Transverse colon (tissue), 4 donors: ENCODE data around the gene ALDH16A1. TPM values are rescaled to one million over a fixed set of nuclear protein-coding genes. Genes with fewer than 3 reads are reported as not detected.

Experiments used
- DNase-seq: peaks from one replicate; pipeline ENCODE4 v3.0.0-alpha.2; 2019
- H3K27ac ChIP-seq, 4 donors: fragments of 200-600 bp; sonication (generic); 2 replicates each; pipeline ENCODE4 v1.5.1; 2016 to 2018; ENCODE audit warnings: inconsistent platforms in 4 of 4
- H3K27me3 ChIP-seq: fragments of 200-600 bp; sonication (generic); 2 replicates; pipeline ENCODE4 v1.5.1; 2017; ENCODE audit warnings: inconsistent platforms
- H3K36me3 ChIP-seq, 4 donors: fragments of 200-600 bp; sonication (generic); 2 replicates each; pipeline ENCODE4 v1.5.1; 2017 to 2019; ENCODE audit warnings: inconsistent platforms in 4 of 4
- H3K4me1 ChIP-seq, 4 donors: fragments of 200-600 bp; sonication (generic); 2 replicates each; pipeline ENCODE4 v1.5.1; 2017 to 2020; ENCODE audit warnings: inconsistent platforms in 4 of 4
- H3K4me3 ChIP-seq, 4 donors: fragments of 200-600 bp; sonication (generic); 1 replicate in 1 of 4; 2 replicates in 3 of 4; pipeline versions ENCODE4 v1.5.1 to v1.6.1; 2017 to 2019; ENCODE audit warnings: inconsistent platforms in 4 of 4
- H3K9me3 ChIP-seq, 2 donors: fragments of 200-600 bp; sonication (generic); 2 replicates each; pipeline ENCODE4 v1.5.1; 2017 to 2019; ENCODE audit warnings: inconsistent platforms in 2 of 2
- EP300 ChIP-seq: sonication (generic); formaldehyde crosslinking; IDR thresholded peaks from one replicate; pipeline ENCODE4 v1.6.1; 2017; ENCODE audit warnings: antibody characterized with exemption, low read depth
- POLR2A ChIP-seq: fragments of 450-650 bp; IDR thresholded peaks from one replicate; pipeline ENCODE4 v1.6.1; 2016; ENCODE audit warnings: antibody characterized with exemption, mild to moderate bottlenecking, moderate library complexity
- POLR2AphosphoS5 ChIP-seq, 3 donors: sonication (generic); formaldehyde crosslinking; IDR thresholded peaks; one replicate each; pipeline ENCODE4 v1.6.1; 2016; ENCODE audit warnings: antibody characterized with exemption in 3 of 3
- WGBS, 2 donors: methylation state at CpG; one replicate each; pipeline ENCODE4 v1.1.5; 2018; ENCODE audit warnings: low coverage in 1 of 2; 5-methylcytosine and 5-hydroxymethylcytosine counted together
- in situ Hi-C, 4 donors: fragments of 200-750 bp; cut with MboI; loops; one replicate each; pipeline versions ENCODE4 v1.15.0 to v1.15.1; 2017; ENCODE audit warnings: low sequenced_read_pairs in 3 of 4, low pct_ligation_motif_present in 1 of 4, low pct_unique_long_range_greater_than_20kb in 1 of 4
- intact Hi-C: fragments of 100-400 bp; cut with DNase I; formaldehyde crosslinking; loops from one replicate; pipeline ENCODE4 v1.15.1; 2023; ENCODE audit warnings: low total_unique reads
- total RNA-seq, 4 donors: library from RNA; depleted of rRNA; stranded (reverse); fragments of >200 nt; gene quantifications; one replicate each; pipeline ENCODE4 v1.1.0, GENCODE V29; 2016
- TF ChIP-seq, protein P1 (sequence below), 5 experiments: fragments of 200-600 bp in 3 of 5; fragments of 450-650 bp in 2 of 5; sonication (generic) in 3 of 5; IDR thresholded peaks; 1 replicate in 2 of 5; 2 replicates in 3 of 5; pipeline ENCODE4 v1.5.1; 2016 to 2017; ENCODE audit warnings: antibody characterized with exemption in 5 of 5, inconsistent platforms in 3 of 5, mild to moderate bottlenecking in 2 of 5, moderate library complexity in 1 of 5

The ALDH16A1 gene
- total RNA-seq, 4 donors from 2014 or later: 24.3 to 465 (median 43.1) TPM

- peak in 1 of 3 donors; percentile 11 for TF ChIP-seq POLR2AphosphoS5 (IDR thresholded peaks at IDR 0.05)
- TF ChIP-seq EP300: no peak
- intact Hi-C loops (no loop called here), in situ Hi-C loops (loop anchor here in 1 of 4 donors (25.0 kb wide), 1 partner anchor 370 kb away; the partner anchor contains the start of genes PNKP and PTOV1)
Observed at GRCh38 chr19:49492573-49493405, 39.8 kb downstream of the ALDH16A1 start.

DNA sequence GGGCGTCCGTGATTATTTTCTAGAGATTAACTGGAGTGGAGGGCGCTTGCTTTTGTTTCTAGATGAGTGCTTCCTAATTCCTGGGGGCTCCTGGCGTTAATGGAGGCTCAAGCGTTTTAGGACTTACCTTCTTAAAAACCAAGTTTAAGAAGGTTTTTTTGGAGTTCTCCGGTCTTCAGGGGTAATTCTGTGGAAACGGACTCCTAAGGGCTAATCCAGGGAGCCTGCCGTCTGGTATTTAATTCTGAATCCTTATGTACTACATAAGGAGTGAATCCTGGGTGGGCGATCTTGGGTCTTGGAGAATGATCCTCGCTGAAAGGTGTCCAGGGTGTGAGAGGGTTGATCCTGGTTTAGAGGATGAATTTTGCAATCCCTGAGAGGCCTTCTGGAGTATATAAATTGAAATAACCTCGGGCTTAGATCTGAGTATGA is 43.6 kb downstream of the ALDH16A1 start:
- in situ Hi-C loops: loop anchor here in 1 of 4 donors (25.0 kb wide), 1 partner anchor 366 kb away; the partner anchor contains the start of genes PNKP and PTOV1
- 0% methylated on average over 2 to 11 of the region's 11 CpGs for WGBS, 2 donors

More at GRCh38 chr19:49492573-49493405, 39.8 kb downstream of the ALDH16A1 start:
- Histone ChIP-seq H3K27ac (peak overlapping the region; percentile 17 to 96 (median 43)), H3K4me3 (no peak overlapping the region), H3K36me3 (peaks cover 0 to 38% (median 21%) of the 10 kb centered on the region in 4 donors), H3K4me1 (peaks cover 25 to 48% (median 42%) of the 10 kb centered on the region in 4 donors), H3K9me3 (no peaks in the 10 kb centered on the region), H3K27me3 (no peaks in the 10 kb centered on the region)
- 38 to 59% methylated on average over 8 to 12 of the region's 12 CpGs for WGBS, 2 donors
- DNase-seq: no peak

GRCh38 chr19:49497047-49497788 is 44.2 kb downstream of the ALDH16A1 start:
- Histone ChIP-seq H3K4me1 (peaks cover 18 to 43% (median 32%) of the 10 kb centered on the region in 4 donors), H3K9me3 (no peaks in the 10 kb centered on the region), H3K4me3 (peak overlapping the region; percentile 88 to 97 (median 91)), H3K27ac (peak overlapping the region; percentile 95 to 99 (median 96)), H3K27me3 (no peaks in the 10 kb centered on the region), H3K36me3 (peaks cover 0 to 30% (median 10%) of the 10 kb centered on the region in 4 donors)
- intact Hi-C loops: no loop called here
- 12 to 40% methylated on average over 1 to 22 of the region's 22 CpGs for WGBS, 2 donors
- peak; percentile 86 for DNase-seq
- TF ChIP-seq POLR2AphosphoS5 (IDR thresholded peaks at IDR 0.05): peak; percentile 47 to 57 (median 55)
- TF ChIP-seq POLR2A: peak; percentile 38
- TF ChIP-seq, protein P1, sequence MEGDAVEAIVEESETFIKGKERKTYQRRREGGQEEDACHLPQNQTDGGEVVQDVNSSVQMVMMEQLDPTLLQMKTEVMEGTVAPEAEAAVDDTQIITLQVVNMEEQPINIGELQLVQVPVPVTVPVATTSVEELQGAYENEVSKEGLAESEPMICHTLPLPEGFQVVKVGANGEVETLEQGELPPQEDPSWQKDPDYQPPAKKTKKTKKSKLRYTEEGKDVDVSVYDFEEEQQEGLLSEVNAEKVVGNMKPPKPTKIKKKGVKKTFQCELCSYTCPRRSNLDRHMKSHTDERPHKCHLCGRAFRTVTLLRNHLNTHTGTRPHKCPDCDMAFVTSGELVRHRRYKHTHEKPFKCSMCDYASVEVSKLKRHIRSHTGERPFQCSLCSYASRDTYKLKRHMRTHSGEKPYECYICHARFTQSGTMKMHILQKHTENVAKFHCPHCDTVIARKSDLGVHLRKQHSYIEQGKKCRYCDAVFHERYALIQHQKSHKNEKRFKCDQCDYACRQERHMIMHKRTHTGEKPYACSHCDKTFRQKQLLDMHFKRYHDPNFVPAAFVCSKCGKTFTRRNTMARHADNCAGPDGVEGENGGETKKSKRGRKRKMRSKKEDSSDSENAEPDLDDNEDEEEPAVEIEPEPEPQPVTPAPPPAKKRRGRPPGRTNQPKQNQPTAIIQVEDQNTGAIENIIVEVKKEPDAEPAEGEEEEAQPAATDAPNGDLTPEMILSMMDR (IDR thresholded peaks at IDR 0.05): no peak
- in situ Hi-C loops: loop anchor here in 1 of 4 donors (25.0 kb wide), 1 partner anchor 365 kb away; the partner anchor contains the start of genes PNKP and PTOV1

More for the DNA sequence above, 43.6 kb downstream of the ALDH16A1 start:
- intact Hi-C loops: no loop called here
- Histone ChIP-seq H3K4me1 (peaks cover 18 to 43% (median 32%) of the 10 kb centered on the region in 4 donors), H3K27ac (peak overlapping the region; percentile 95 to 99 (median 96)), H3K27me3 (no peaks in the 10 kb centered on the region), H3K4me3 (peak overlapping the region; percentile 88 to 97 (median 91)), H3K9me3 (no peaks in the 10 kb centered on the region), H3K36me3 (peaks cover 0 to 36% (median 13%) of the 10 kb centered on the region in 4 donors)
- TF ChIP-seq POLR2A (no peak), EP300 (no peak), POLR2AphosphoS5 (IDR thresholded peaks at IDR 0.05) (no peak)
- TF ChIP-seq, protein P1 (IDR thresholded peaks at IDR 0.05): no peak
- no peak for DNase-seq

- Histone ChIP-seq H3K27me3 (no peaks in the 10 kb centered on the region), H3K9me3 (no peaks in the 10 kb centered on the region), H3K4me3 (peak overlapping the region in 2 of 4 donors; percentile 88 to 97), H3K4me1 (peaks cover 18 to 43% (median 32%) of the 10 kb centered on the region in 4 donors), H3K27ac (peak overlapping the region; percentile 95 to 99 (median 96)), H3K36me3 (peaks cover 0 to 24% (median 7%) of the 10 kb centered on the region in 4 donors)
- in situ Hi-C loops (loop anchor here in 1 of 4 donors (25.0 kb wide), 1 partner anchor 365 kb away; the partner anchor contains the start of genes PNKP and PTOV1), intact Hi-C loops (no loop called here)
- DNase-seq: no peak
- WGBS, 2 donors: 78 to 90% methylated on average over 2 to 12 of the region's 12 CpGs
- TF ChIP-seq EP300 (no peak), POLR2A (no peak), POLR2AphosphoS5 (IDR thresholded peaks at IDR 0.05) (no peak)
Observed at GRCh38 chr19:49497789-49498103, 44.7 kb downstream of the ALDH16A1 start.
